ENCODE results near the gene CCDC178.
A peak's percentile ranks its signal among the peaks of the same experiment; 100 is the strongest.

CCDC178 gene

DNA sequence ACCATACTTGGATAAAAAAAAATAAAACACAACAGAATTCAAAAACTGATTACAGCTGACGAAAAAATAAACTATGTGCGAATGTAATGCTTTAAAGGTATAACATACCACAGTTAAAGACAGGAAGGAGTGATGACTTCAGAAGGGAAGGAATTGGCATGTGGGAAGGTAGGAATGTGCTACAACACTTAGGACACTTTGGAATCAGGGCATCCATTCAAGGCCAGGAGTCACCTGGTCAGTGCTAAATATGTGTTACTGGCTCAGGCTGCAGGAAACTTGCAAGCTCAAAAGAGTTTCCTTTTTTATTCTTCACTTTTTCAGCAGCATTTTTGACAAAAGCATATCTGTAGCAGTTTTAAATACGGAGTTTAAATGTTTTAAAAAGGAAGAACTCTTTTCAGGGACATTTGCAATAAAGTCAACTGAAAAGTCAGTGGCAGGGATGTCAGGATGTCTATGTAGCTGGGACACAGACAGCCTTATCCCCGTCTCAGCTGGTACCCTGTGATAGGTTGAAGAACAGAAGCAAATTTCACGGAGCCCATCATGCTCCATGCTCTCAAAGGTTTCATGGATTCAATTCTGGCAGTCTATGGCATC, 529.7 kb downstream of the CCDC178 start:
- no peaks in the 10 kb centered on the region for H3K36me3 ChIP-seq (ENCODE audit: insufficient read depth, low read length)
- H3K4me3 ChIP-seq (ENCODE audit: low read depth, low read length, poor library complexity, severe bottlenecking) = no peak overlapping the region
- no peaks in the 10 kb centered on the region for H3K79me2 ChIP-seq (ENCODE audit: insufficient read depth, low read length)
- H3K4me1 ChIP-seq (ENCODE audit: insufficient read depth, low read length, severe bottlenecking) = peaks cover 22% of the 10 kb centered on the region
- H3K9me3 ChIP-seq (ENCODE audit: low read length) = no peaks in the 10 kb centered on the region
- H3F3A ChIP-seq (ENCODE audit: insufficient read depth, low read length) = no peaks in the 10 kb centered on the region
- H4K20me1 ChIP-seq (ENCODE audit: insufficient read depth, low read length) = no peaks in the 10 kb centered on the region
- no peaks in the 10 kb centered on the region for H3K27me3 ChIP-seq (ENCODE audit: insufficient read depth, low read length)
- TF ChIP-seq EZH2 (IDR thresholded peaks at IDR 0.05; ENCODE audit: borderline replicate concordance, low read length) = no peak
- TF ChIP-seq, protein P1, sequence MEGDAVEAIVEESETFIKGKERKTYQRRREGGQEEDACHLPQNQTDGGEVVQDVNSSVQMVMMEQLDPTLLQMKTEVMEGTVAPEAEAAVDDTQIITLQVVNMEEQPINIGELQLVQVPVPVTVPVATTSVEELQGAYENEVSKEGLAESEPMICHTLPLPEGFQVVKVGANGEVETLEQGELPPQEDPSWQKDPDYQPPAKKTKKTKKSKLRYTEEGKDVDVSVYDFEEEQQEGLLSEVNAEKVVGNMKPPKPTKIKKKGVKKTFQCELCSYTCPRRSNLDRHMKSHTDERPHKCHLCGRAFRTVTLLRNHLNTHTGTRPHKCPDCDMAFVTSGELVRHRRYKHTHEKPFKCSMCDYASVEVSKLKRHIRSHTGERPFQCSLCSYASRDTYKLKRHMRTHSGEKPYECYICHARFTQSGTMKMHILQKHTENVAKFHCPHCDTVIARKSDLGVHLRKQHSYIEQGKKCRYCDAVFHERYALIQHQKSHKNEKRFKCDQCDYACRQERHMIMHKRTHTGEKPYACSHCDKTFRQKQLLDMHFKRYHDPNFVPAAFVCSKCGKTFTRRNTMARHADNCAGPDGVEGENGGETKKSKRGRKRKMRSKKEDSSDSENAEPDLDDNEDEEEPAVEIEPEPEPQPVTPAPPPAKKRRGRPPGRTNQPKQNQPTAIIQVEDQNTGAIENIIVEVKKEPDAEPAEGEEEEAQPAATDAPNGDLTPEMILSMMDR (IDR thresholded peaks at IDR 0.05; ENCODE audit: low read length) = no peak
- H3K9ac ChIP-seq (ENCODE audit: low read length) = no peak overlapping the region
- no peaks in the 10 kb centered on the region for H3K9me2 ChIP-seq (ENCODE audit: low read depth, low read length)
- no peak overlapping the region for H2AFZ ChIP-seq (ENCODE audit: low read length)
- no peak overlapping the region for H3K4me2 ChIP-seq (ENCODE audit: low read length)
- no peak overlapping the region for H3K27ac ChIP-seq (ENCODE audit: low read depth, low read length, poor library complexity, severe bottlenecking)

DNA sequence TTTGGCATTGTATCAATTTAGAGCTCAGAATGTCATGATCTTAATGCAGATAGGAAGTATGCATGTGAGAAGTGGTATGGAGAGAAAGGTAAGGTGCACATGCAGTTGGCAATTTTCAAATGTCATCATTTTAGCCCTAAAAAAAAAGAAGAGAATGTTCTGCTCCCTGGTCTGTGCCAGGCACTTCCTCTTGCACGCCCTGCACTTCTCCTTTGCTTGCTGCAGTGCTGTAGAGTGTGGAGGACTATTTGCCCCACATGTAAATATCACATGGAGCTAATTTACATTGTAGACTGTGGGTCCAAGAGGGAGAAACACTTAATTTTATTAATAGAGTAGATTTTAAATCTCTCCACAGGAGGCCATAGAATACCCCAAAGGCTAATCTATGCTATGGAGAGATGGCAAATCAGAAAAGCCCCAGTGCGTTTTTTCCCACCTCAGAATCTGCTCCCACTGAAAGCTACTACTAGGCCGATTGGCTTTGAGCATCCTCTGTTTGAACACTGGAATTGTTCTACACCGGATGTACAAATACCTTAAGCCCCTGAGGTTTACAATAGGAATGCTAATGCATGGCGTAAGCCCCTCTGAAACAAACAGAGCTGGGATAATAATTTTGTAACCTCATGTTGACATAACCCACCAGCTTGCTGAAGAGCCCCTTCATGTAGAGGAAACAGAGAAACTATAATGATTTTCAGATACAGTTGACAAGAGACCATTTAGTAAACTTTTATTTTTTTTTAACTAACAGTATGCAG, 530.5 kb downstream of the CCDC178 start:
- H3K27ac ChIP-seq (ENCODE audit: low read depth, low read length, poor library complexity, severe bottlenecking) = peak overlapping the region; percentile 20
- H3K4me2 ChIP-seq (ENCODE audit: low read length) = peak overlapping the region; percentile 24; the same call in 1 of the 2 replicates
- TF ChIP-seq, protein P1 (IDR thresholded peaks at IDR 0.05; ENCODE audit: low read length) = no peak
- TF ChIP-seq EZH2 (IDR thresholded peaks at IDR 0.05; ENCODE audit: borderline replicate concordance, low read length) = no peak
- peak overlapping the region; percentile 27; the same call in 1 of the 2 replicates for H2AFZ ChIP-seq (ENCODE audit: low read length)
- no peaks in the 10 kb centered on the region for H3K36me3 ChIP-seq (ENCODE audit: insufficient read depth, low read length)
- H3K27me3 ChIP-seq (ENCODE audit: insufficient read depth, low read length) = no peaks in the 10 kb centered on the region
- peaks cover 22% of the 10 kb centered on the region for H3K4me1 ChIP-seq (ENCODE audit: insufficient read depth, low read length, severe bottlenecking)
- H4K20me1 ChIP-seq (ENCODE audit: insufficient read depth, low read length) = no peaks in the 10 kb centered on the region
- no peaks in the 10 kb centered on the region for H3K9me2 ChIP-seq (ENCODE audit: low read depth, low read length)
- H3K9me3 ChIP-seq (ENCODE audit: low read length) = no peaks in the 10 kb centered on the region
- H3K79me2 ChIP-seq (ENCODE audit: insufficient read depth, low read length) = no peaks in the 10 kb centered on the region
- no peaks in the 10 kb centered on the region for H3F3A ChIP-seq (ENCODE audit: insufficient read depth, low read length)
- H3K9ac ChIP-seq (ENCODE audit: low read length) = no peak overlapping the region
- no peak overlapping the region for H3K4me3 ChIP-seq (ENCODE audit: low read depth, low read length, poor library complexity, severe bottlenecking)

DNA sequence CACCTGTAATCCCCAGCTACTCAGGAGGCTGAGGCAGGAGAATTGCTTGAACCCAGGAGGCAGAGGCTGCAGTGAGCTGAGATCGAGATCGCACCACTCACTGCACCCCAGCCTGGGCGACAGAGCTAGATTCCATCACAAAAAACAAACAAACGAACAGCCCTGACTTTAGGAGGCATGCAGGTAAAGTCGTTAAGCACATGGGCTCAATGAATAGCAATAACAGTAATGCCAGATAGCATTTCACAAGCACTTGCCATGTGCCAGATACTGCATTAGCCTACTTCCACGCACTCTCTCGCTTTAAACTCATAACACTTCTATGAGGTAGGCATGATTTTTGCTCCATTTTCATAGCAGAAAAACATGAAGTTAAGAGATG, 532.1 kb downstream of the CCDC178 start:
- Histone ChIP-seq H3K9me3 (ENCODE audit: low read length) (no peaks in the 10 kb centered on the region), H3K4me3 (ENCODE audit: low read depth, low read length, poor library complexity, severe bottlenecking) (no peak overlapping the region), H3K27ac (ENCODE audit: low read depth, low read length, poor library complexity, severe bottlenecking) (no peak overlapping the region), H3F3A (ENCODE audit: insufficient read depth, low read length) (no peaks in the 10 kb centered on the region), H3K4me2 (ENCODE audit: low read length) (no peak overlapping the region), H3K9me2 (ENCODE audit: low read depth, low read length) (no peaks in the 10 kb centered on the region), H3K4me1 (ENCODE audit: insufficient read depth, low read length, severe bottlenecking) (peaks cover 22% of the 10 kb centered on the region), H2AFZ (ENCODE audit: low read length) (no peak overlapping the region), H3K36me3 (ENCODE audit: insufficient read depth, low read length) (no peaks in the 10 kb centered on the region), H3K27me3 (ENCODE audit: insufficient read depth, low read length) (no peaks in the 10 kb centered on the region), H3K9ac (ENCODE audit: low read length) (no peak overlapping the region), H4K20me1 (ENCODE audit: insufficient read depth, low read length) (no peaks in the 10 kb centered on the region), H3K79me2 (ENCODE audit: insufficient read depth, low read length) (no peaks in the 10 kb centered on the region)
- no peak for TF ChIP-seq EZH2 (IDR thresholded peaks at IDR 0.05; ENCODE audit: borderline replicate concordance, low read length)
- TF ChIP-seq, protein P1 (IDR thresholded peaks at IDR 0.05; ENCODE audit: low read length) = no peak
